Measurements from ENCODE around the gene ANKRD36C. TPM values are rescaled to one million over a fixed set of nuclear protein-coding genes. Genes with fewer than 3 reads are reported as not detected.
A peak's percentile ranks its signal among the peaks of the same experiment; 100 is the strongest.
"Not testable (repeated sequence)": the region's sequence is repeated elsewhere in the genome, so short reads cannot be mapped to it uniquely, and the experiment has no call there.

The ANKRD36C gene
- total and polyA plus RNA-seq, 2 experiments from 2014 or later, result 12.2 to 15.4 TPM

- H3K9me3 ChIP-seq (ENCODE audit: low read depth); H3K9ac ChIP-seq; H3K36me3 ChIP-seq (ENCODE audit: low read depth); H3K27me3 ChIP-seq (replicated peaks; ENCODE audit: insufficient read depth); H3K9me2 ChIP-seq (ENCODE audit: insufficient read depth); H4K20me1 ChIP-seq (ENCODE audit: insufficient read depth); H3F3A ChIP-seq (ENCODE audit: insufficient read depth); H3K79me2 ChIP-seq (ENCODE audit: insufficient read depth); H3K27ac ChIP-seq; H3K4me1 ChIP-seq (ENCODE audit: insufficient read depth); H2AFZ ChIP-seq; H3K4me2 ChIP-seq (ENCODE audit: unreplicated experiment); DNase-seq; H3K4me3 ChIP-seq: not testable (repeated sequence)
- in situ Hi-C loops (cut with MboI), result loop anchor here (25.0 kb wide), 2 partner anchors 242 to 492 kb away; partner anchors contain the start of genes CIAO1, NEURL3 and TMEM127
- WGBS, 2 experiments (ENCODE audit: low coverage in 1 of 2, low lambda C conversion rate in 2 of 2, missing lambda C conversion rate in 2 of 2), result 55 to 71% methylated on average over 3 to 6 of the region's 9 CpGs
Observed at GRCh38 chr2:96019909-96020590, 28.4 kb upstream of the ANKRD36C start.

DNA sequence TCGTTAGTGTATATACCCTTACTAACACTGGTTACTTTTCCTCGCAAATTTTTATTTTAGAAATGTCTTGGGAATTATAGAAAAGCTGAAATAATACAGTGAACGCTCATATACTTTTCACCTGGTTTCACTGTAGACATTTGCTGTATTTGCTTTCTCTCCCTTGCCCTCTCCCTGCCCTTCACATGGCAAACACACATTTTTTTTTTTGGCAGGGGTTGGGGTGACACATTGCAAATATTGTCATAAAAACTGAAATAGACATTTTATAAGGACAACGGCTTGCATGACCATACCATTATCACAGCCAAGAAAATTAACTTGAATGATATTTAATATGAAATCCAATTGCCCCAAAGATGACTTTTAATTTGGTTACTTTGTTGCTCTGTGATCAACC lies 24.7 kb upstream of the ANKRD36C start:
- H3K9me2 ChIP-seq (ENCODE audit: insufficient read depth); H3K9ac ChIP-seq; H3K9me3 ChIP-seq (ENCODE audit: low read depth); H3K27me3 ChIP-seq (replicated peaks; ENCODE audit: insufficient read depth); DNase-seq; H3K4me1 ChIP-seq (ENCODE audit: insufficient read depth); H3K79me2 ChIP-seq (ENCODE audit: insufficient read depth); H3F3A ChIP-seq (ENCODE audit: insufficient read depth); H3K4me3 ChIP-seq; H2AFZ ChIP-seq; H3K27ac ChIP-seq; H3K4me2 ChIP-seq (ENCODE audit: unreplicated experiment); H4K20me1 ChIP-seq (ENCODE audit: insufficient read depth); H3K36me3 ChIP-seq (ENCODE audit: low read depth): not testable (repeated sequence)
- 67 to 69% methylated on average over 4 of the region's 4 CpGs for WGBS, 2 experiments (ENCODE audit: low coverage in 1 of 2, low lambda C conversion rate in 2 of 2, missing lambda C conversion rate in 2 of 2)
- in situ Hi-C loops (cut with MboI), result loop anchor here (25.0 kb wide), 2 partner anchors 246 to 496 kb away; partner anchors contain the start of genes CIAO1, NEURL3 and TMEM127

- H3K9ac ChIP-seq; H3K4me1 ChIP-seq (ENCODE audit: insufficient read depth); H3K9me3 ChIP-seq (ENCODE audit: low read depth); H3K27ac ChIP-seq; H4K20me1 ChIP-seq (ENCODE audit: insufficient read depth); DNase-seq; H3F3A ChIP-seq (ENCODE audit: insufficient read depth); H3K4me3 ChIP-seq; H3K4me2 ChIP-seq (ENCODE audit: unreplicated experiment); H3K9me2 ChIP-seq (ENCODE audit: insufficient read depth); H3K36me3 ChIP-seq (ENCODE audit: low read depth); H3K27me3 ChIP-seq (replicated peaks; ENCODE audit: insufficient read depth); H3K79me2 ChIP-seq (ENCODE audit: insufficient read depth); H2AFZ ChIP-seq: not testable (repeated sequence)
- in situ Hi-C loops (cut with MboI), result loop anchor here (25.0 kb wide), 2 partner anchors 249 to 499 kb away; partner anchors contain the start of genes CIAO1, NEURL3 and TMEM127
- WGBS, 2 experiments (ENCODE audit: low coverage in 1 of 2, low lambda C conversion rate in 2 of 2, missing lambda C conversion rate in 2 of 2), result 39 to 47% methylated on average over 1 of the region's 1 CpG
Observed at GRCh38 chr2:96012792-96013264, 21.2 kb upstream of the ANKRD36C start.

DNA sequence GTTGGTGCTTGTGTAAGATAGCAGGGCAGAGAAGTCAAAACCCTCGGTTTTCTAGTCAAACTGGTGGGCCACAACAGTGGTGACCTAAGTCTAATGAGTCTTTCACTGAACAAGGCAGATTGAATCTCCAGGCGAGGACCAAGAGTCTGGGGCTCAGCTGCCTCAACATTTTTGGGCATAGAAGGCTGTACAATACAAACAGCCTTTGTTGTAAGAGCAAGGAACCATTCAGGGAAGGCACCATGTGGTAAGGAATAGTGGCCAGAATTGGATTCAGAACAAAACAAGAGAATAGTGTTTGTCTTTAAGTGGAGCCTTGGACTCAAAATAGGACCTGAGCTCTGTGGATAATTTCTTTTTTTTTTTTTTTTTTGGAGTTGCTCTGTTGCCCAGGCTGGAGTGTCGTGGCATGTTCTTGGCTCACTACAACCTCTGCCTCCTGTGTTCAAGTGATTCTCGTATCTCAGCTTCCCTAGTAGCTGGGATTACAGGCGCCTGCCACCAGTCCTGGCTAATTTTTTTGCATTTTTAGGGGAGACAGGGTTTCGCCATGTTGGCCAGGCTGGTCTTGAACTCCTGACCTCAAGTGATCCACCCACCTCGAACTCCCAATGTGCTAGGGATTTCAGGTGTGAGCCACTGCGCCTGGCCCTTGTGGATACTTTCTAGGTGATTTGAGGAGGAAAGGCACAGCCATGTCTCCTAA lies 20.6 kb upstream of the ANKRD36C start:
- not testable (repeated sequence) for H3K27ac ChIP-seq; H2AFZ ChIP-seq; H3K79me2 ChIP-seq (ENCODE audit: insufficient read depth); DNase-seq; H3K9me2 ChIP-seq (ENCODE audit: insufficient read depth); H3K4me2 ChIP-seq (ENCODE audit: unreplicated experiment); H3K4me1 ChIP-seq (ENCODE audit: insufficient read depth); H3K4me3 ChIP-seq; H3K9ac ChIP-seq; H3F3A ChIP-seq (ENCODE audit: insufficient read depth); H4K20me1 ChIP-seq (ENCODE audit: insufficient read depth); H3K9me3 ChIP-seq (ENCODE audit: low read depth); H3K36me3 ChIP-seq (ENCODE audit: low read depth)
- 60 to 61% methylated on average over 8 of the region's 8 CpGs for WGBS, 2 experiments (ENCODE audit: low coverage in 1 of 2, low lambda C conversion rate in 2 of 2, missing lambda C conversion rate in 2 of 2)
- in situ Hi-C loops (cut with MboI), result loop anchor here (25.0 kb wide), 2 partner anchors 250 to 500 kb away; partner anchors contain the start of genes CIAO1, NEURL3 and TMEM127
- H3K27me3 ChIP-seq (replicated peaks; ENCODE audit: insufficient read depth), result peaks cover 11% of the 10 kb centered on the region

GRCh38 chr2:96011129-96011455 lies 19.5 kb upstream of the ANKRD36C start:
- H3K9me2 ChIP-seq (ENCODE audit: insufficient read depth); H3K36me3 ChIP-seq (ENCODE audit: low read depth); H4K20me1 ChIP-seq (ENCODE audit: insufficient read depth); H3K9ac ChIP-seq; H2AFZ ChIP-seq; H3K4me2 ChIP-seq (ENCODE audit: unreplicated experiment); H3K4me3 ChIP-seq; H3K9me3 ChIP-seq (ENCODE audit: low read depth); H3K27ac ChIP-seq; H3K79me2 ChIP-seq (ENCODE audit: insufficient read depth); H3K4me1 ChIP-seq (ENCODE audit: insufficient read depth); H3F3A ChIP-seq (ENCODE audit: insufficient read depth): not testable (repeated sequence)
- in situ Hi-C loops (cut with MboI), result loop anchor here (25.0 kb wide), 2 partner anchors 251 to 501 kb away; partner anchors contain the start of genes CIAO1, NEURL3 and TMEM127
- H3K27me3 ChIP-seq (replicated peaks; ENCODE audit: insufficient read depth), result peaks cover 11% of the 10 kb centered on the region
- peak; percentile 42 for DNase-seq
- 75 to 81% methylated on average over 4 of the region's 4 CpGs for WGBS, 2 experiments (ENCODE audit: low coverage in 1 of 2, low lambda C conversion rate in 2 of 2, missing lambda C conversion rate in 2 of 2)

DNA sequence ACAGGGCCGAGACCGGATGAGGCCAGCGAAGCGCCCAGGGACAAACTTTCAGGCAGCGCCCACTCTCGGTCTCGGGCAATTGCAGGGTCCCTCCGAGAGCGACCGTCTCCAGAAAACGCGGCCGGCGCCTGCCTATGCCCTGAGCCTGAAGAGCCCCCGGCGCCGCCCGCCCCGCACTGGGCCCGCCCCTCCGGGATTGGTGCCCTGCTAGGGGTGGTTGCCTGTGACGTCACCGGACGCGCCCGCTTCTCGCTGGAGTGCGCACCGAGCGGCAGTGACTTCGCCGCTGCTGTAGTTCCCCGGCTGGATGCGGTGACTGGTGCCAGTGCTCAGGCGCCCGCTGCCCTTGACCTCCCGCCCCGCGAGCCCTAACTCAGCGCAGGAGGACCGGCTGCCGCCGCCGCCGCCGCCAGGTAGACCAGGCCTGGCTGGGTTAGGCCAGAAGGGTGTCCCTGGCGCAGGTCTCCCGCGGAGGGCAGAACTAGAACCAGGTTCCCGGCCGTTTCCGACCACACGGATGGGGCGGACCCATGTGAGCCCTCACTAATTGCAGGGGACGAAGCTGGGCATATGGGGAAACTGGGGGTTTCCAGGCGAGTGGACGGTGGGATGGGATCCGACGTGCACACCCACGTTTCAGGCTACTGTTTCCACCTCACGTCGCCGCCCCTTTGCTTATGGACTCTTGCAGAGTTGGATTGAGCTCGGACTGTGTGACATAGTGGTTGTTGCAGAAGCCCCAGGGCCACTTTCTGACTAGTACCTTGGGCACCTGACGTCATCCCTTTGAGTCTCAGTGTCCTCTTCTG lies 18.9 kb upstream of the ANKRD36C start:
- Histone ChIP-seq H3K4me3 (peak overlapping the region; percentile 69), H2AFZ (peak overlapping the region; percentile 84), H3K9ac (peak overlapping the region; percentile 75), H3K4me2 (ENCODE audit: unreplicated experiment) (peak overlapping the region; percentile 78), H3K27me3 (replicated peaks; ENCODE audit: insufficient read depth) (peaks cover 11% of the 10 kb centered on the region)
- in situ Hi-C loops (cut with MboI), result loop anchor here (25.0 kb wide), 2 partner anchors 252 to 502 kb away; partner anchors contain the start of genes CIAO1, NEURL3 and TMEM127
- 1 to 2% methylated on average over 19 to 29 of the region's 65 CpGs for whole genome bisulfite sequencing, 2 experiments (ENCODE audit: low coverage in 1 of 2, low lambda C conversion rate in 2 of 2, missing lambda C conversion rate in 2 of 2)
- H3K9me3 ChIP-seq (ENCODE audit: low read depth); H3K79me2 ChIP-seq (ENCODE audit: insufficient read depth); H4K20me1 ChIP-seq (ENCODE audit: insufficient read depth); H3K4me1 ChIP-seq (ENCODE audit: insufficient read depth); H3K9me2 ChIP-seq (ENCODE audit: insufficient read depth); H3K36me3 ChIP-seq (ENCODE audit: low read depth); H3F3A ChIP-seq (ENCODE audit: insufficient read depth); H3K27ac ChIP-seq: not testable (repeated sequence)
- DNase-seq, result peak; percentile 88

DNA sequence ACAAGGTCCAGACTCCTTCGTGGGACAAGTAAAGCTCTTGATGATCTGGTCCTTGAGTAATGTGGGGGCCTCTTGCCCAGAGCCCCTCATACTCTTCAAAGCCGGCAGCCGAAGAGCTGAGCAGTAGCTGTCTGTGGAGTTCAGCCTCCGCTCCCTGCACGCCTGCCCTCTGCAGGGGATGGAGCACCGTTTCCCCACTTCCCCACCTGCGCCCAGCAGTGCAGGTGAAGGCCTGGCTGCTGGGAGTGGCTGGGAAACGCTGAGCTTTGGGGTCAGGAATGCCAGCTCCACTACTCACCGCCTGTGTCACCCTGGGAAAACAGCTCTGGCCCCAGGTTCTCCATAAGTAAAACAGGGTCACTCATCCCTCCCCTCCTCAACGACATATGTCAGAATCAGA lies 18.2 kb upstream of the ANKRD36C start:
- not testable (repeated sequence) for H3F3A ChIP-seq (ENCODE audit: insufficient read depth); H4K20me1 ChIP-seq (ENCODE audit: insufficient read depth); H3K4me1 ChIP-seq (ENCODE audit: insufficient read depth); H3K9me3 ChIP-seq (ENCODE audit: low read depth); H3K9me2 ChIP-seq (ENCODE audit: insufficient read depth); H3K79me2 ChIP-seq (ENCODE audit: insufficient read depth); H3K27ac ChIP-seq; H3K36me3 ChIP-seq (ENCODE audit: low read depth)
- Histone ChIP-seq H3K4me2 (ENCODE audit: unreplicated experiment) (peak overlapping the region; percentile 78), H2AFZ (peak overlapping the region; percentile 84), H3K9ac (peak overlapping the region; percentile 75), H3K4me3 (peak overlapping the region; percentile 69), H3K27me3 (replicated peaks; ENCODE audit: insufficient read depth) (peaks cover 11% of the 10 kb centered on the region)
- peak; percentile 19 for DNase-seq
- WGBS, 2 experiments (ENCODE audit: low coverage in 1 of 2, low lambda C conversion rate in 2 of 2, missing lambda C conversion rate in 2 of 2), result 3 to 8% methylated on average over 10 of the region's 10 CpGs
- in situ Hi-C loops (cut with MboI), result loop anchor here (25.0 kb wide), 2 partner anchors 252 to 502 kb away; partner anchors contain the start of genes CIAO1, NEURL3 and TMEM127
